NCI-H1417 (cell line): ENCODE data around the gene DMRTB1.
"Not testable (repeated sequence)": the region's sequence is repeated elsewhere in the genome, so short reads cannot be mapped to it uniquely, and the experiment has no call there.

Experiments used
- DNase-seq, 3 experiments: peaks; one replicate each; lab custom pipeline; 2025; lab: John Stamatoyannopoulos, UW

The DMRTB1 gene

DNA sequence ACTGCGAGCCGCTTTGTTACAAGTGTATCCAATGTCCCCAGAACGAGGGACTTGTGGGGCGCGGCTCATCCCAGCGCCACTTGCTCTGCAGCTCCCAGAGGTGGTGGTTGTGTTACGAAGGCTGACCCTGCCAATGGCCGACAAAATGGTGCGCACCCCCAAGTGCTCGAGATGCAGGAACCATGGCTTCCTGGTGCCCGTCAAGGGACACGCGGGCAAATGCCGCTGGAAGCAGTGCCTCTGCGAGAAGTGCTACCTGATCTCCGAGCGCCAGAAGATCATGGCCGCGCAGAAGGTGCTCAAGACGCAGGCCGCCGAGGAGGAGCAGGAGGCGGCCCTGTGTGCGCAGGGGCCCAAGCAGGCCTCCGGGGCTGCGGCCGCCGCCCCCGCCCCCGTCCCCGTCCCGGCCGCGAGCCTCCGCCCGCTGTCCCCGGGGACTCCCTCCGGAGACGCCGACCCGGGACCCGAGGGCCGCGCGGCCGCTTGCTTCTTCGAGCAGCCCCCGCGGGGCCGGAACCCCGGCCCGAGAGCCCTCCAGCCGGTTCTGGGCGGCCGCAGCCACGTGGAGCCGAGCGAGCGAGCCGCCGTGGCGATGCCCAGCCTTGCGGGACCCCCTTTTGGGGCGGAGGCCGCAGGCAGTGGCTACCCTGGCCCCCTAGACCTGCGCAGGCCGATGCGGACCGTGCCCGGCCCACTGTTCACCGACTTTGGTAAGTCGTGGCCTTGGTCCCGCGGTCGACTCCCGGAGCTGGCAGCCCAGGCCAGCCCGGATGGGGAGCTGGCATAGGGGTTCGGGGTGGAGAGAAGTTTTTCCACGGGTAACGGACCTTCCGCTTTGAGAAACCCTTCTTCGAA lies at the start of gene DMRTB1:
DMRTB1 (plus strand) TSS at position 79 of the 855 bp plus-strand sequence; CDS start at position 134, 55 bp downstream.
- no peak for DNase-seq

GRCh38 chr1:53409695-53410094 lies 49.5 kb upstream of the DMRTB1 start:
- DNase-seq = no peak

DNA sequence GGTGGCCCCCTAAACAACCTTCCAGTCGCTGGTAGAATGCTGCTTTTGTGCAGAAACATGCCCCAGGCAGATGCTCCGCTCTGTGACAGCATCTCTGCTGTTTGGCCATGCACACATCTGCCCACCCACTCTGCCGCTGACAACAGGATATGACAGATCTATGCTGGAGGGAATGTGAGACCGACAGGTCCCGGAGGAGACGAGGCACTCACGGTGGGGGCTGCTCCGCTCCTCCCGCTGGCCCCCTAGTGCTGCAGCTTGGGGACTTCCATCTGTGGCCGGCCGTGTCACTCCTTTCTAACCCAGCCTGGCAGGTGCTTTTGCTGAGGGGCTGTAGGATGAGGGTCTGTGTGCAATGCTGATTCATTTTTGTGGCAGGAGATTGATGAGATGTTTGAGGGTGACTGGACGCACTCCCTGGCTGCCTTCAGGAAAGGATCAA lies 49.1 kb upstream of the DMRTB1 start:
- peak in 2 of 3 experiments; percentile 24 to 51 for DNase-seq

DNA sequence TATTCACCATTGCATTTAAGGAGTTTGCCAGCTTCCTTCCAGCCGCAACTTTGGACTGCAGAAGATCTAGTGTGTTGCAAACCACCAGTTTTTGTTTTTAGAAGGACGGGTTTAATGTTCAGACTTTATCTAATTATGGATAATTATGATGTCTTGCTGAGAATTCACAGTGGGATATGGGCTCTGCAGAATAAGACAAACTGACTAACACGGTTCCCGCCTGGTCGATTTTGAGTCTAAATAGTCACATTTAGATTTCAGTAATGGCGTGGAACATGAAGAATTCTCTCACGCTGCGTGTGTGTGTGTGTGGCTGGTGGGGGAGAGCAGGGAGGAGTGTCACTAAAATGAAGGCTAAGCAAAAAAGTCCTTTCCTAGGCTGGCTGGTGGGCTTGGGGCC lies 48.5 kb upstream of the DMRTB1 start:
- DNase-seq = peak in 2 of 3 experiments; percentile 25 to 68

DNA sequence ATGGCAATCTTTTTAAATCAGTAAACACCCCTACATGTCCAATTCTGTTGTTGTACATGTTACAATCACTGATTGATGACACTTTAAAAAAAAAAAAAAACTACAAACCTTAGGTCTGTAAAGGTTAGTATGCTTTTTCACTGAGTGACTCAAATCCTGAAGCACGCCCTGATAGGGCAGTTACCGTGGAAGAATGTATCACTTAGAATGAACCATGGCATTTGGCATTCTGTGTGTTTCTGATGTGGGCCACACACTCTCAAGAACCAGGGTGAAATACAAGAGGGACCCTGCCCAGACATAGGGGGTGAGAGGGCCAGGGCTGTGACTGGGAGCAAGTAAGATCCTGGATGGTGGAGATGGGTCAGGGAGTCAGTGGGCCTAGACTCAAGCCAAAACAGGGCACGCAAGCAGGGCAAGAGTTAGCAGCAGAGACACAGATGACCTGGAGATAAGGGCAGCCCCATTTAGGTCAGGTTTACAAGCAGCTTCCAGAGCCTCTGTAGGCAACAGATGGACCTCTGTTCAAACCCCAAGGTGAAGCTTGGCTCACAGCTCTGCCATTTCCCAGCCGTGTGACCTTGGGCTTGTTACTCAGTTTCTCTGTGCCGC lies 47.6 kb upstream of the DMRTB1 start:
- DNase-seq = no peak

GRCh38 chr1:53412285-53413174 lies 46.7 kb upstream of the DMRTB1 start:
- DNase-seq = no peak

DNA sequence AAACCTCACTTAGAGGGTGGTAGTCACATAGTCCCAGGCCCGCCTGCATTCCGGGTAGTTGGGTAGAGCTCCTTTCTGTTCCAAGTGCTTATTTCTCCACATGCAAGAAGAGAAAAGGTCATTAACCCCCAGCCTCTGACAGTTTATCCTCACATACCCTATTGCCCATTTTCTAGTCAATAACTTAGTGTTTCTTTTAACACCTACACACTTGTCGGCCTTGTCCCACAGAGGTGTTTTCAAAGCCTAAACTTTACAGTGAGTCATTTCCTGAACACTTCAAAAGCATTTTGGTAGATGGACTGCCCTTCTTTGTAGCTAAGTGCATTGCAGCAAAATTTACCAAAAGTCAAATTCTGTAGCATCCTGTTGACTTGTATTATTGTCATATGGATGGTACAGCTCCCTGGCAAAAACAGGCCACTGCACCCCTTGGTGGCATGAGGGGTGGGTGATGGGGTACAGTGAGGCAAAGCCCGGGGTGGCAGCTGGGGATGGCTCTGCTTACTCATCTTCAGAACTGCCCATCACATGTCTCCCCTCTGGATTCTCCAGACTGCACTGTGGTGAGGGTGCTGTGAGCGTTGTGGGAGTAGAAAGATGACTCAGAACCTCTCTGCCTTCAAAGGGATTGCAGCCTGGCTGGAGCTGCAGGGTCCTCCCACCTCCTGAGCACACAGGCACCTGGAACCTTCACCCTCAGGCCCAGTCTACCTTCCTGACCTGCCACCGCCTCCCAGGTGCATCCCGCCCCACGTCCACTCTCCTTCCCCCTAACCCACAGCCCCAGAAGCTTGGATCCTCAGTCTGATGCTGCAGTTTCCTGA lies 45.8 kb upstream of the DMRTB1 start:
- DNase-seq = no peak

GRCh38 chr1:53414632-53415031 lies 44.6 kb upstream of the DMRTB1 start:
- no peak for DNase-seq

GRCh38 chr1:53415432-53415831 lies 43.8 kb upstream of the DMRTB1 start:
- no peak for DNase-seq

DNA sequence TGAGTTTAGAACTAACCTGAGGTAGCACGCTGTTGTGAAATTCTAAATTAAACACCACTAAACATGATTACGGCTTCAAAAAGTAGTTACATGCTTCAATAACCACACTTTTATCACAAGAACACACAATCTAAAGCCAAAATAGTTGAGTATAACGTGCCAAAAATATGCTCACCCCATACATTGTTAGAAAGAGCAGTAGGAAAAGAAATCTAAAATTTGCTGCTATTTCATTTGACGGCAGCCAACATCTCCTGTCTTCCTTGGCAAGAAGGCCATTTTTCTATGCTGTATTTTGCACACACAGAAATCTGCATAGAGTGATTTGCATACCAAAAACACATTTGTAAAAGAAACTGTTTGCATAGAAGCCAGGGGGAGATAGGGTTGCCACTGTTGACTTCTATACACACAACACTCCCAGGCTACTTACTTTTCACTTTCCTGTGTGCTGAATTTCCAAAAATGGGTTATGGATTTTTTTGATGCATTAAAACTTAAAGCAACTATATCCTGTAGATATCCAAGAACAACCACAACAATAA lies 42.9 kb upstream of the DMRTB1 start:
- DNase-seq = no peak

- no peak for DNase-seq
These were observed 42.1 kb upstream of the DMRTB1 start for GRCh38 chr1:53417074-53417511.

- DNase-seq = no peak
These were observed 40.2 kb upstream of the DMRTB1 start for GRCh38 chr1:53419034-53419433.

DNA sequence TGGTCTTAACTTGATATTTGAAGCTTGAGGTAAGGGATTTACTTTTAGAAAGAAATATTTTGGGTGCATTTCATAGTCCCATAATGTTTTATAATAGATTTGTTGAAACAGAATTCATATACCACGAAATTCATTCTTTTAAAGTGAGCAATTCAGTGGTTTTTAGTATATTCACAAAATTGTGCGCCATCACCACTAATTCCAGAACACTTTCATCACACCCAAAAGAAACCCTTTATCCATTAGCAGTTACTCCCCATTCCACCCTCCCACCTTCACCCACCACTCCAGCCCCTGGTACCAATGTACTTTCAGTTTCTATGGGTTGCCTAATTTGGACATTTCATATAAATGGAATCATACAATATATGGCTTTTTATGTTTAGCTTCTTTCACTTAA lies 38.9 kb upstream of the DMRTB1 start:
- DNase-seq = no peak

DNA sequence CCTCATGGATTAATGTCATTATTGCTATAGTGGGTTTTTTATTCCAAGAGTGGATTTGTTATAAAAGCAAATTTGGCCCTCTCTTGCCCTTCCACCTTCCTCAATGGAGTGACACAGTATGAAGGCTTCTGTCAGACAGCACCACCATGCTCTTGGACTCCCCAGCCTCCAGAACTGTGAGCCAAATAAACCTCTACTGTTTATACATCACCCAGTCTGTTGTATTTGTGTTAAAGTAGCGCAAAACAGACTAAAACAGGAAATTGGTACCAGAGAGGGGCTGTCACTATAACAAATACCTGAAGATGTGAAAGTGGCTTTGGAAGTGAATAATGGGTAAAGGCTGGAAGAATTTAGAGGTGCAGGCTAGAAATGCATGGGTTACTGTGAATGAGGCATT lies 38.0 kb upstream of the DMRTB1 start:
- no peak for DNase-seq

- DNase-seq = no peak
These were observed 28.9 kb upstream of the DMRTB1 start for GRCh38 chr1:53430261-53430660.

DNA sequence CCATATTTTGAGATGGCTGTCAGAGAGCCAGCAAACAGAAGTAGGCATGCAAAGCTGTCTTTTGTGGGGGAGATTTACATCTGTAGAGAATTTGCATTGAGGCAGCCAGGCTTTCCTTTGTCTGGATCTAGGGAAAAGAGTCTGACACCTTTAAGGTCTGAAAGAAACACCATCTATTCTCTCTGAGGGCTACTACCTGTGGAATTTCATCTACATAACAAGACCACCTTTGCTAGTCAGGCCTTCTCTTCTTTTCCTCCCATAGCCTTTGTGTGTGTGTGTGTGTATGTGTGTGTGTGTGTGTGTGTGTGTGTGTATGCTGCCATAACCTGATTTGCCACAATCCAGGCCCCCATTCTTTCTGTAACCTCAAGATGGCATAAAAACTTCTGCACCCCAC lies 28.4 kb upstream of the DMRTB1 start:
- DNase-seq = no peak

DNA sequence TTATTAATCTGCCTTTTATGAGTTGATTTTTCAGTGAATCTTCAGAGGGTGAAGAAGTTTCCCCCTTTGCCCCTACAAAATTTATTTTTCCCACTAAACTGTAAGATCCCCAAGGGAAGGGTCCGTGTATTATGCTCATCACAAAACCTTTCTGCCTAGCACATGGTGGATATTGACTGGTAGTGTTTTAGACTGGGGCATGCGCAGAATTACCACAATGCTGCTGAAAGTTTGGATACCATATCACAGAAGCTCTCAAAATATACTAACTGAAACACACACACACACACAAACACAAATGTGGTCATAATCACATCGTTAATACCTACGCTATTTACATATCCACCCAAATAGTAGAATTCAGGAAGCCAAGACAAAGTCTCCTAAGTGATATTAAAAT lies 28.0 kb upstream of the DMRTB1 start:
- no peak for DNase-seq

- DNase-seq = no peak
These were observed 27.2 kb upstream of the DMRTB1 start for GRCh38 chr1:53431805-53432565.

- no peak for DNase-seq
These were observed 26.6 kb upstream of the DMRTB1 start for GRCh38 chr1:53432611-53433010.

DNA sequence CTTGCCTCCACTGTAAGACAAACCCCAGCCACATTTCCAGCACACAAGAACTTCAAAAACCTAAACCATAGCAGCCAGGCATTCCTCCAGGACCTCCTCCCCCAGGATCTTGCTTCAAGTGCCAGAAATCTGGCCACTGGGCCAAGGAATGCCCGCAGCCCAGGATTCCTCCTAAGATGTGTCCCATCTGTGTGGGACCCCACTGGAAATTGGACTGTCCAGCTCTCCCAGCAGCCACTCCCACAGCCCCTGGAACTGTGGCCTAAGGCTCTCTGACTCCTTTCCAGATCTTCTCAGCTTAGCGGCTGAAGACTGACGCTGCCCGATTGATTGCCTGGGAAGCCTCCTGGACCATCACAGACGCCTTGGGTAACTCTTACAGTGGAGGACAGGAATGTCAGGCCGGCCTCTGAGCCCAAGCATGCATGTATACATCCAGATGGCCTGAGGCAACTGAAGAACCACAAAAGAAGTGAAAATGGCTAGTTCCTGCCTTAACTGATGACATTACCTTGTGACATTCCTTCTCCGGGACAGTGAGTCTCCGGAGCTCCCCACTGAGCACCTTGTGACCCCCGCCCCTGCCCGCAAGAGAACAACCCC lies 24.7 kb upstream of the DMRTB1 start:
- DNase-seq = not testable (repeated sequence)
